H9 (cell line): Measurements from ENCODE around the gene USP53. TPM values are rescaled to one million over a fixed set of nuclear protein-coding genes. Genes with fewer than 3 reads are reported as not detected.
"Not testable (repeated sequence)": the region's sequence is repeated elsewhere in the genome, so short reads cannot be mapped to it uniquely, and the experiment has no call there.

ENCODE experiments used
- DNase-seq: peaks from one replicate; pipeline ENCODE4 v3.0.0-alpha.2; 2017
- H2AFZ ChIP-seq: one replicate; pipeline ENCODE4 v1.6.1; 2013; ENCODE audit warnings: mild to moderate bottlenecking, low read length, control low read depth, moderate library complexity
- H2AK5ac ChIP-seq: 2 replicates; pipeline ENCODE4 v1.6.1; 2013; ENCODE audit warnings: low read length, control low read depth, mixed read lengths; ENCODE audit not compliant: insufficient read length
- H2BK120ac ChIP-seq: one replicate; pipeline ENCODE4 v1.6.1; 2013; ENCODE audit warnings: low read depth, mild to moderate bottlenecking, low read length, control low read depth, inconsistent platforms; ENCODE audit not compliant: poor library complexity, severe bottlenecking
- H2BK12ac ChIP-seq: 2 replicates; pipeline ENCODE4 v1.6.1; 2013; ENCODE audit warnings: low read length, control low read depth, mixed read lengths, low read depth; ENCODE audit not compliant: insufficient read length
- H2BK15ac ChIP-seq: 2 replicates; pipeline ENCODE4 v1.6.1; 2013; ENCODE audit warnings: low read depth, low read length, control low read depth
- H2BK20ac ChIP-seq: one replicate; pipeline ENCODE4 v1.6.1; 2013; ENCODE audit warnings: low read depth, mild to moderate bottlenecking, low read length, control low read depth, inconsistent platforms; ENCODE audit not compliant: poor library complexity, severe bottlenecking
- H2BK5ac ChIP-seq: 2 replicates; pipeline ENCODE4 v1.6.1; 2013; ENCODE audit warnings: low read length, control low read depth, mixed read lengths; ENCODE audit not compliant: insufficient read length
- H3K14ac ChIP-seq: 2 replicates; pipeline ENCODE4 v1.6.1; 2013; ENCODE audit warnings: low read length, control low read depth; ENCODE audit not compliant: insufficient read depth
- H3K18ac ChIP-seq: 2 replicates; pipeline ENCODE4 v1.6.1; 2013; ENCODE audit warnings: low read depth, mild to moderate bottlenecking, mixed read lengths, low read length, control low read depth; ENCODE audit not compliant: insufficient read length
- H3K23ac ChIP-seq: 2 replicates; pipeline ENCODE4 v1.6.1; 2013; ENCODE audit warnings: low read length, control low read depth, mixed read lengths, low read depth; ENCODE audit not compliant: insufficient read length
- H3K23me2 ChIP-seq: 2 replicates; pipeline ENCODE4 v1.6.1; 2013; ENCODE audit warnings: low read depth, mild to moderate bottlenecking, mixed read lengths, low read length, control low read depth; ENCODE audit not compliant: insufficient read length, poor library complexity, severe bottlenecking
- H3K27ac ChIP-seq: 2 replicates; pipeline ENCODE4 v1.5.1; 2013; ENCODE audit warnings: low read length, control low read depth, mixed read lengths, low read depth; ENCODE audit not compliant: insufficient read length
- H3K27me3 ChIP-seq: 2 replicates; pipeline ENCODE4 v1.6.1; 2013; ENCODE audit warnings: low read length, control low read depth, inconsistent platforms; ENCODE audit not compliant: insufficient read depth
- H3K4ac ChIP-seq: 2 replicates; pipeline ENCODE4 v1.6.1; 2013; ENCODE audit warnings: low read depth, mild to moderate bottlenecking, control low read depth, inconsistent platforms, low read length, moderate library complexity
- H3K4me1 ChIP-seq: 2 replicates; pipeline ENCODE4 v1.6.1; 2013; ENCODE audit warnings: low read length, control low read depth, inconsistent platforms; ENCODE audit not compliant: insufficient read depth
- H3K4me2 ChIP-seq: 2 replicates; pipeline ENCODE4 v1.6.1; 2013; ENCODE audit warnings: low read length, control low read depth, mixed read lengths; ENCODE audit not compliant: insufficient read length, insufficient read depth
- H3K56ac ChIP-seq: 2 replicates; pipeline ENCODE4 v1.6.1; 2013; ENCODE audit warnings: low read depth, mild to moderate bottlenecking, mixed read lengths, low read length, control low read depth; ENCODE audit not compliant: insufficient read length
- H3K79me1 ChIP-seq: 2 replicates; pipeline ENCODE4 v1.6.1; 2013; ENCODE audit warnings: low read depth, mild to moderate bottlenecking, moderate library complexity, low read length, control low read depth, inconsistent platforms; ENCODE audit not compliant: insufficient read depth, poor library complexity, severe bottlenecking
- H3K79me2 ChIP-seq: 2 replicates; pipeline ENCODE4 v1.6.1; 2013; ENCODE audit warnings: low read length, control low read depth, inconsistent platforms; ENCODE audit not compliant: insufficient read depth
- H3K9ac ChIP-seq: 2 replicates; pipeline ENCODE4 v1.6.1; 2013; ENCODE audit warnings: low read length, control low read depth, mixed read lengths; ENCODE audit not compliant: insufficient read length; ENCODE audit errors: extremely low read depth
- H3K9me3 ChIP-seq: one replicate; pipeline ENCODE4 v1.6.1; 2013; ENCODE audit warnings: low read depth, low read length, inconsistent platforms; ENCODE audit not compliant: control insufficient read depth
- H3T11ph ChIP-seq: one replicate; pipeline ENCODE4 v1.6.1; 2013; ENCODE audit warnings: mild to moderate bottlenecking, low read length, control low read depth, inconsistent platforms
- H4K20me1 ChIP-seq: one replicate; pipeline ENCODE4 v1.6.1; 2013; ENCODE audit not compliant: control insufficient read depth, insufficient read length, insufficient read depth
- H4K5ac ChIP-seq: 2 replicates; pipeline ENCODE4 v1.6.1; 2013; ENCODE audit warnings: low read depth, mild to moderate bottlenecking, mixed read lengths, low read length, control low read depth; ENCODE audit not compliant: insufficient read length
- H4K8ac ChIP-seq: replicated peaks from 2 replicates; pipeline ENCODE4 v1.6.1; 2013; ENCODE audit warnings: low read length, control low read depth, mixed read lengths, low read depth; ENCODE audit not compliant: insufficient read length
- H4K91ac ChIP-seq: 2 replicates; pipeline ENCODE4 v1.6.1; 2013; ENCODE audit warnings: low read depth, mild to moderate bottlenecking, moderate library complexity, mixed read lengths, low read length, control low read depth; ENCODE audit not compliant: insufficient read length
- H3K27ac Mint-ChIP-seq, 3 experiments: 2 replicates in 2 of 3; 3 replicates in 1 of 3; pipeline ENCODE4 v1.8.0; 2020 to 2021; ENCODE audit warnings: mixed read lengths in 3 of 3, mild to moderate bottlenecking in 1 of 3, moderate library complexity in 1 of 3
- H3K27me3 Mint-ChIP-seq: 2 replicates; pipeline ENCODE4 v1.8.0; 2021; ENCODE audit warnings: low read depth, mild to moderate bottlenecking, moderate library complexity, mixed read lengths
- H3K36me3 Mint-ChIP-seq, 3 experiments: 2 replicates in 2 of 3; 3 replicates in 1 of 3; pipeline ENCODE4 v1.8.0; 2020 to 2021; ENCODE audit warnings: low read depth in 3 of 3, mixed read lengths in 3 of 3; ENCODE audit not compliant: insufficient read depth in 1 of 3
- H3K4me1 Mint-ChIP-seq, 2 experiments: 2 replicates each; pipeline ENCODE4 v1.8.0; 2020; ENCODE audit warnings: mixed read lengths in 2 of 2
- H3K4me3 Mint-ChIP-seq, 2 experiments: 2 replicates in 1 of 2; 3 replicates in 1 of 2; pipeline ENCODE4 v1.8.0; 2020 to 2021; ENCODE audit warnings: mild to moderate bottlenecking in 2 of 2, mixed read lengths in 2 of 2, moderate library complexity in 1 of 2
- H3K9me3 Mint-ChIP-seq, 2 experiments: 2 replicates in 1 of 2; 3 replicates in 1 of 2; pipeline ENCODE4 v1.8.0; 2020; ENCODE audit warnings: mild to moderate bottlenecking in 2 of 2, mixed read lengths in 2 of 2, moderate library complexity in 1 of 2
- WGBS: extraction: QIAGEN DNeasy Blood & Tissue Kit; methylation state at CpG from one replicate; pipeline ENCODE4 v1.1.7; 2013; ENCODE audit warnings: missing lambda C conversion rate, low lambda C conversion rate, mixed read lengths; ENCODE audit not compliant: insufficient read length; ENCODE audit errors: extremely low coverage; 5-methylcytosine and 5-hydroxymethylcytosine counted together
- total RNA-seq: library from RNA; stranded (reverse); gene quantifications from 2 replicates; pipeline ENCODE4 v1.2.1, GENCODE V29; 2021

USP53 gene
- total RNA-seq, 1 experiment from 2014 or later = 18.4 TPM

DNA sequence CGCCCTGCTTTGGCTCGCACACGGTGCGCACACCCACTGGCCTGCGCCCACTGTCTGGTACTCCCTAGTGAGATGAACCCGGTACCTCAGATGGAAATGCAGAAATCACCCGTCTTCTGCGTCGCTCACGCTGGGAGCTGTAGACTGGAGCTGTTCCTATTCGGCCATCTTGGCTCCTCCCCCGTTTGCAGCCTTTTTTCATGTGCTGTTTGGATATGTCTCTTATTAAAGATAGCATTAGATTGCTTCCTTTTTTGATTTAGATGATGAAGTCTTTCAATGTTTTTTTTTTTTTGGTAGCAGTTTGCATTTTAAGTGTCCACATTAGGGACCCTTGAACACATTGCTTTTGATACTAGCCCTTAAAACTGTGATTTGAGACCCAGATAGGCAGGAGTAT lies 67.4 kb downstream of the USP53 start:
- Histone ChIP-seq H3K4ac (peak overlapping the region; percentile 79; the same call in 1 of the 2 replicates), H4K8ac (peak overlapping the region; percentile 98), H3K18ac (peak overlapping the region; percentile 87), H3K14ac (peak overlapping the region; percentile 75; the same call in 1 of the 2 replicates), H3K4me2 (peak overlapping the region; percentile 46), H3K9ac (peak overlapping the region; percentile 54)
- H3K4me3 Mint-ChIP-seq = peak overlapping the region; percentile 60 to 82; a peak in 4 of 5 replicates
- H3K27me3 Mint-ChIP-seq, H2BK120ac ChIP-seq, H2BK5ac ChIP-seq, H2AK5ac ChIP-seq, H3K27me3 ChIP-seq, H3K9me3 ChIP-seq, H4K5ac ChIP-seq, H3K27ac ChIP-seq, H3T11ph ChIP-seq, H3K23ac ChIP-seq, H4K20me1 ChIP-seq, H4K91ac ChIP-seq, H3K9me3 Mint-ChIP-seq, H2BK12ac ChIP-seq, H3K79me2 ChIP-seq, H2AFZ ChIP-seq, H3K79me1 ChIP-seq, H3K56ac ChIP-seq, H3K23me2 ChIP-seq, H2BK20ac ChIP-seq, H3K4me1 ChIP-seq, H2BK15ac ChIP-seq: not testable (repeated sequence)
- H3K27ac Mint-ChIP-seq = peak overlapping the region; percentile 91 to 99 (median 99)
- H3K36me3 Mint-ChIP-seq = peaks cover 2 to 15% (median 9%) of the 10 kb centered on the region in 3 experiments; a peak in 5 of 7 replicates
- H3K4me1 Mint-ChIP-seq = peaks cover 10 to 13% of the 10 kb centered on the region in 2 experiments
- WGBS = no CpG with 5 or more reads among the region's 12 CpGs
- DNase-seq = peak; percentile 32
